ENCODE data around the gene ZNF106.

DNA sequence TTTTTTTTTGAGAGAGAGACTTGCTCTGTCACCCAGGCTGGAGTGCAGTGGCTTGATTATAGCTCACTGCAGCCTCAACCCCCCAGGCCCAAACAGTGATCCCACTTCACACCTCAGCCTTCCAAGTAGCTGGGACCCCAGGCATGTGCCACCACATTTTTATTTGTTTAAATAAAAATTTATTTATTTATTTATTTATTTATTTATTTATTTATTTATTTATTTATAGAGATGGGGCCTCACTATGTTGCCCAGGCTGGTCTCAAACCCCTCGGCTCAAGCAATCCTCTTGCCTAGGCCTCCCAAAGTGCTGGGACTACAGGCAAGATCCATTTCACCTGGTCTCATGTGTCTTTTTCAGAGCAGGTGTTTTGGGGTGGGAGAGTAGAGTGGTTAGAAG, 116.1 kb downstream of the ZNF106 start:
- TF ChIP-seq ZNF274 (IDR thresholded peaks at IDR 0.05; ENCODE audit: low read depth, low read length): no peak
- no peak for TF ChIP-seq YY1 (IDR thresholded peaks at IDR 0.05; ENCODE audit: insufficient read depth, insufficient read length)
- no peak for TF ChIP-seq SUZ12 (IDR thresholded peaks at IDR 0.05; ENCODE audit: extremely low read depth, insufficient read depth, insufficient read length)

Data from NT2/D1 (cell line).